Astrocyte (in vitro differentiated cells and primary cell): ENCODE measurements around the gene PREPL.

Experiments used
- EZH2 ChIP-seq: IDR thresholded peaks from 2 replicates; pipeline ENCODE4 v1.6.1; 2012; ENCODE audit warnings: mild to moderate bottlenecking, low read length, inconsistent platforms; ENCODE audit not compliant: insufficient read depth
- TF ChIP-seq, protein P1 (sequence below): IDR thresholded peaks from 2 replicates; pipeline ENCODE4 v1.5.1; 2011; ENCODE audit warnings: low read depth, mild to moderate bottlenecking, inconsistent platforms, low read length, moderate library complexity; ENCODE audit not compliant: insufficient read depth

DNA sequence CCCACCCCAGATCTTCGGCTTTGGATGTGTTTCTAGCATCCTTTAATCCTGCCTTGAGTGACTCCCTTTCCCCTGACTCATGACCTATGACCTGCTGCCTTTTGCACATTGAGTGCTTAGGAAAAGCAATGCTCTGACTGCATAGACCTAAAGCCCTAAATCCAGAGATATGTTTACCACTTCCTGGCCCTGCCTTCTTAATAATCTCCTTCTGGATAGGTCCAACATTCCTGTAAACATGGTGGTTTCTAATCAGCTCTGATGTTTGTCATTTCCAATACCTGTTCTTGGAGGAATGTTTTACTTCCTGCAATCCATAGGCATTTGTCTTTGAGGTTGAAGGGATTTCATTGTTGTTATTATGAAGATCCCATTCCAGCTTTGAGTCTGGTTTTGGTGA lies 83.8 kb downstream of the PREPL start:
- no peak for TF ChIP-seq EZH2
- TF ChIP-seq, protein P1, sequence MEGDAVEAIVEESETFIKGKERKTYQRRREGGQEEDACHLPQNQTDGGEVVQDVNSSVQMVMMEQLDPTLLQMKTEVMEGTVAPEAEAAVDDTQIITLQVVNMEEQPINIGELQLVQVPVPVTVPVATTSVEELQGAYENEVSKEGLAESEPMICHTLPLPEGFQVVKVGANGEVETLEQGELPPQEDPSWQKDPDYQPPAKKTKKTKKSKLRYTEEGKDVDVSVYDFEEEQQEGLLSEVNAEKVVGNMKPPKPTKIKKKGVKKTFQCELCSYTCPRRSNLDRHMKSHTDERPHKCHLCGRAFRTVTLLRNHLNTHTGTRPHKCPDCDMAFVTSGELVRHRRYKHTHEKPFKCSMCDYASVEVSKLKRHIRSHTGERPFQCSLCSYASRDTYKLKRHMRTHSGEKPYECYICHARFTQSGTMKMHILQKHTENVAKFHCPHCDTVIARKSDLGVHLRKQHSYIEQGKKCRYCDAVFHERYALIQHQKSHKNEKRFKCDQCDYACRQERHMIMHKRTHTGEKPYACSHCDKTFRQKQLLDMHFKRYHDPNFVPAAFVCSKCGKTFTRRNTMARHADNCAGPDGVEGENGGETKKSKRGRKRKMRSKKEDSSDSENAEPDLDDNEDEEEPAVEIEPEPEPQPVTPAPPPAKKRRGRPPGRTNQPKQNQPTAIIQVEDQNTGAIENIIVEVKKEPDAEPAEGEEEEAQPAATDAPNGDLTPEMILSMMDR, result no peak
